Right lobe of liver (tissue), 6 donors: ENCODE results near the gene COX6A2. TPM values are rescaled to one million over a fixed set of nuclear protein-coding genes. Genes with fewer than 3 reads are reported as not detected.
A peak's percentile ranks its signal among the peaks of the same experiment; 100 is the strongest.

ENCODE experiments used
- ATAC-seq, 4 donors: fragments of 200-7000 bp; cut with Tn5 transposase; one replicate each; pipeline ENCODE4 v1.9.1; 2020; ENCODE audit warnings: mild to moderate bottlenecking in 4 of 4, moderate library complexity in 4 of 4
- DNase-seq, 3 donors: peaks; one replicate each; pipeline ENCODE4 v3.0.0-alpha.2; 2020
- H3K27ac ChIP-seq, 3 donors: fragments of 200-600 bp; one replicate each; pipeline ENCODE4 v1.8.0; 2022
- H3K27me3 ChIP-seq, 2 donors: fragments of 200-600 bp; one replicate each; pipeline ENCODE4 v1.8.0; 2022
- H3K36me3 ChIP-seq, 4 donors: fragments of 200-600 bp; sonication (generic) in 1 of 4; one replicate each; pipeline versions ENCODE4 v1.5.1 to v1.8.0; 2017 to 2022; ENCODE audit warnings: control low read depth in 1 of 4
- H3K4me1 ChIP-seq, 4 donors: fragments of 200-600 bp; sonication (generic) in 1 of 4; one replicate each; pipeline versions ENCODE4 v1.5.1 to v1.8.0; 2017 to 2022; ENCODE audit warnings: control low read depth in 1 of 4
- H3K4me3 ChIP-seq, 3 donors: fragments of 200-600 bp; one replicate each; pipeline ENCODE4 v1.8.0; 2022
- H3K9me3 ChIP-seq, 4 donors: fragments of 200-600 bp; sonication (generic) in 1 of 4; one replicate each; pipeline versions ENCODE4 v1.5.1 to v1.8.0; 2017 to 2022; ENCODE audit warnings: control low read depth in 1 of 4
- CTCF ChIP-seq, 4 donors: fragments of 200-600 bp in 3 of 4; fragments of 450-650 bp in 1 of 4; IDR thresholded peaks; one replicate each; pipeline versions ENCODE4 v1.5.1 to v1.8.0; 2016 to 2022; ENCODE audit warnings: antibody characterized with exemption in 4 of 4, mild to moderate bottlenecking in 2 of 4
- POLR2A ChIP-seq: fragments of 450-650 bp; IDR thresholded peaks from one replicate; pipeline ENCODE4 v1.6.1; 2017; ENCODE audit warnings: antibody characterized with exemption, mild to moderate bottlenecking
- WGBS: methylation state at CpG from one replicate; pipeline ENCODE4 v1.1.6; 2018; ENCODE audit warnings: low coverage, low lambda C conversion rate; ENCODE audit not compliant: insufficient coverage; ENCODE audit errors: missing lambda C conversion rate; 5-methylcytosine and 5-hydroxymethylcytosine counted together
- intact Hi-C, 2 donors: fragments of 100-400 bp; cut with DNase I; formaldehyde crosslinking; loops; one replicate each; pipeline versions ENCODE4 v1.11.2 to v1.14.1; 2022
- total RNA-seq, 6 experiments: library from RNA; depleted of rRNA in 2 of 6; stranded (reverse); fragments of >200 nt in 2 of 6; fragmentation: NEBNext Ultra II Directional in 3 of 6; extraction: Animal tissue kit (Norgen Biotek cat#: 25700) in 3 of 6; gene quantifications; one replicate each; pipeline versions ENCODE4 v1.1.0 to v1.2.4, GENCODE V29; 2016 to 2023
- donor health status: DM: no; HTN: yes; CAD: no.
- donor health status: DM: no; HTN: no; CAD: no.
- donor health status: DM: no; HTN: no; CAD: no.
- donor health status: DM: no; HTN: yes; CAD: no.
- donor health status: DM: no; HTN: yes; CAD: no.

The COX6A2 gene
- total RNA-seq, 6 experiments from 2014 or later: 4.1 to 6.0 (median 4.6) TPM; not detected in 2

- Histone ChIP-seq H3K27me3 (no peaks in the 10 kb centered on the region), H3K9me3 (no peaks in the 10 kb centered on the region), H3K36me3 (no peaks in the 10 kb centered on the region), H3K4me1 (no peaks in the 10 kb centered on the region), H3K27ac (no peak overlapping the region), H3K4me3 (no peak overlapping the region)
- intact Hi-C loops: no loop called here
- 40% methylated on average over 1 of the region's 21 CpGs for WGBS
- no peak for DNase-seq
- ATAC-seq: no peak
- TF ChIP-seq CTCF (IDR thresholded peaks at IDR 0.05) (no peak), POLR2A (no peak)
Observed at GRCh38 chr16:31403590-31404352, 24.4 kb downstream of the COX6A2 start.

- no peaks in the 10 kb centered on the region for H3K4me1 ChIP-seq
- no peaks in the 10 kb centered on the region for H3K27me3 ChIP-seq
- WGBS: 67% methylated on average over 1 of the region's 1 CpG
- DNase-seq (no peak), ATAC-seq (no peak)
- TF ChIP-seq POLR2A: no peak
- no peak for TF ChIP-seq CTCF (IDR thresholded peaks at IDR 0.05)
- intact Hi-C loops: no loop called here
- H3K4me3 ChIP-seq: no peak overlapping the region
- H3K9me3 ChIP-seq: no peaks in the 10 kb centered on the region
- no peaks in the 10 kb centered on the region for H3K36me3 ChIP-seq
- H3K27ac ChIP-seq: no peak overlapping the region
Observed at GRCh38 chr16:31402687-31403086, 25.5 kb downstream of the COX6A2 start.

- H3K4me1 ChIP-seq: no peaks in the 10 kb centered on the region
- no peak overlapping the region for H3K27ac ChIP-seq
- ATAC-seq (no peak), DNase-seq (no peak)
- no peaks in the 10 kb centered on the region for H3K27me3 ChIP-seq
- no peak for TF ChIP-seq CTCF (IDR thresholded peaks at IDR 0.05)
- TF ChIP-seq POLR2A: no peak
- H3K9me3 ChIP-seq: no peaks in the 10 kb centered on the region
- intact Hi-C loops: no loop called here
- no peak overlapping the region for H3K4me3 ChIP-seq
- WGBS: 62% methylated on average over 2 of the region's 11 CpGs
- H3K36me3 ChIP-seq: no peaks in the 10 kb centered on the region
Observed at GRCh38 chr16:31401436-31401835, 26.7 kb downstream of the COX6A2 start.

GRCh38 chr16:31400191-31400590 lies 28.0 kb downstream of the COX6A2 start:
- no peak for TF ChIP-seq POLR2A
- no peak for TF ChIP-seq CTCF (IDR thresholded peaks at IDR 0.05)
- no peak overlapping the region for H3K27ac ChIP-seq
- no peak for DNase-seq

More at GRCh38 chr16:31400191-31400590, 28.0 kb downstream of the COX6A2 start:
- Histone ChIP-seq H3K4me1 (no peaks in the 10 kb centered on the region), H3K27me3 (no peaks in the 10 kb centered on the region), H3K4me3 (no peak overlapping the region), H3K36me3 (no peaks in the 10 kb centered on the region), H3K9me3 (no peaks in the 10 kb centered on the region)
- ATAC-seq: peak in 3 of 4 donors; percentile 16 to 47 (median 46)
- WGBS: 38% methylated on average over 1 of the region's 2 CpGs
- intact Hi-C loops: no loop called here
